ENCODE data around the gene TTC24.
"Not testable (repeated sequence)": the region's sequence is repeated elsewhere in the genome, so short reads cannot be mapped to it uniquely, and the experiment has no call there.

Gene TTC24

DNA sequence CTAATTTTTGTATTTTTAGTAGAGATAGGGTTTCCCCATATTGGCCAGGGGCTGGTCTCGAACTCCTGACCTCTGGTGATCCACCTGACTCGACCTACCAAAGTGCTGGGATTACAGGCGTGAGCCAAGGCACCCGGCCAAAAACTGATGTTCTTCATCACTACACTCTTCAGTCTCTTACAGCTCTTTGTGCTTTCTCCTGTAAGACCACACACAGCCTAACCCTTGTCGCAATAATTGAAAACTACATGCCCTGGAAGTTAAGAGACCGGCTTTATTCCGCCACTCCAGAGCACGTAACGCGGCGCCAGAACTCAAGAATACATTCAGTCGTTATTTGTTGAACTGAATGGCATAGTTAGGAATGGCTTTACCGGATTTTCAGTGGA lies 21.2 kb downstream of the TTC24 start:
- DNase-seq, result no peak
- intact Hi-C loops (cut with DNase I), result loop anchor here (10.0 kb wide), 1 partner anchor 116 kb away; no protein-coding TSS in a partner anchor

DNA sequence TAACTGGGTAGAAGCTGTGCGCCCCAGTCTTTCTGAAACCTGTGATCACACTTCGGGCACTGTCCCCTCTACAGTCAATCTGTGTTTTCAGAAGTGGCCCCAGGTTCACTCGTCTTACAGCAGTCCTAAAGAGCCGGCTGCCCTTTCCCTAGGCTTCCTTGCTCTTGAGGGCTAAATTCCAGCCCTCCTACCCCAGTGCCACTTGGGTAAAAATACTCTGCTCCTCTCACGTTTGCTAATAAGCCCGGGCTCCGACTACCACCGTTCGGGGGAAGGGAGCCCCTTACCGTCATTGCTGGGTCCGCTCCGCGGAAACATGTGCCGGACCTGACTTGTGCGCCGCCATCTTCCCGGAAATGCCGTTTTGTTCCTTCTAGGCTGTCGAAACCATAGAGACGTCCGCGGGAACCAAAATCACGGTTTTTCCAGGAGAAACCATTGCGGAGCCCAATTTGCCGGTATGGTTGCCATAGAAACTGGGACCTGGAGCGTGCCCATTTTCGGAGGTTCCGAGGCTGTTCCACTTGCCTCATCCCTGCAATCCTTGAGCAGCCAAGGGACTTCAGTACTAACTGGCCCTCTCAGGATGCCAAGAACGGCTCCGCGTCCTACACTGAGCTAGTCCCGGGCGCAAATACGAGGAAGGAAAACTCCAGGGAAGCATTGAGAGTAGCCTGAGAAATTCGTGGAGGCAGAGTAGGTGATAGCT lies 21.8 kb downstream of the TTC24 start, which contains the start of gene GPATCH4:
Gene GPATCH4 (minus strand): TSS at position 358 of the 709 bp plus-strand sequence.
- intact Hi-C loops (cut with DNase I), result loop anchor here (10.0 kb wide), 1 partner anchor 116 kb away; no protein-coding TSS in a partner anchor
- peak; percentile 76 to 96 (median 82) for DNase-seq

DNA sequence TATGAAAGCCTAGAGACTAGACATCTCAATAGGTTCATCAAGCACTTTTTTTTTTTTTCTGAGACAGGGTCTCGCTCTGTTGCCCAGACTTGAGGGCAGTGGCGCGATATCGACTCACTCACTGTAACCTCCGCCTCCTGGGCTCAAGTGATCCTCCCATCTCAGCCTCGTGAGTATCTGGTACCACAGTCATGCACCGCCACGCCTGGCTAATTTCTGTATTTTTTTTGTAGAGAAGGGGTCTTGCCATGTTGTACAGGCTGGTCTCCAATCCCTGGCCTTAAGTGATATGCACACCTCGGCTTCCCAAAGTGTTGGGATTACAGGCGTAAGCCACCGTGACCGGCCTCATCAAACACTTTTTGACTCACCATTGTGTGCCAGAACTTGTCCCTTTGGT lies 22.4 kb downstream of the TTC24 start:
- intact Hi-C loops (cut with DNase I), result loop anchor here (10.0 kb wide), 1 partner anchor 117 kb away; no protein-coding TSS in a partner anchor
- DNase-seq, result no peak

DNA sequence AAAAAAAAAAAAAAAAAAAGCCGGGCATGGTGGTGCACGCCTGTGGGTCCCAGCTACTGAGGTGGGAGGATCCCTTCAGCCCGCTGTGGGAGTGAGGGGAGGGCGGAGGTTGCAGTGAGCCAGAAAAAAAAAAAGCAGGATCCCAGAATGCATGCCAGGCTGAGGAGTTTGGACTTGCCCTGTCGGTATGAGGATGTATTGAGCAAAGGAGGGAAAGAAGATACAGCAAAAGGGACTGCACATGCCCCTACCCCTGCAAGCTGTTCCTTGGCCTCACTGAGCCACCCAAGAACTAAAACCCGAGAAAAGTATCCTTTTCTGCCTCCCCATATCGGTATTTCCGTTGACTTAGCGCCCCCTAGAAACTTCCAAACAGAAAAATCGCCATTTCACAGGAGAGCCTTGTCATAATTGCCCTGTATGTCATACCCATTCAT lies 23.1 kb downstream of the TTC24 start:
- no peak for DNase-seq
- intact Hi-C loops (cut with DNase I), result loop anchor here (10.0 kb wide), 1 partner anchor 118 kb away; no protein-coding TSS in a partner anchor

DNA sequence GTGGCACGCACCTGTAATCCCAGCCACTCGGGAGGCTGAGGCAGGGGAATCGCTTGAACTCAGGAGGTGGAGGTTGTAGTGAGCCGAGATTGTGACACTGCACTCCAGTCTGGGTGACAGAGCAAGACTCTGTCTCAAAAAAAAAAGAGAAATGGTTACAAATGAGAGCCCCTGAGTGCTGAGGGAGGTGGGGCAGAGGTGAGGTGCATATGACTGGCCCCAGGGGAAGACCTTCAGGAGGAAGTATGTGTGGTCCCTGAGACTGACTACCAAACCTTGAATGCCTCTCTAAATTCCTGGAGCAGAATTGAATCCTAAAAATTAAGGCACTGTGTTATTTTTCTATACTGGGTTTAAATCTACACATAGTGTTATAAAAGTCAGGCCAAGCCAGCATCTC lies 27.8 kb downstream of the TTC24 start:
- not testable (repeated sequence) for DNase-seq
- intact Hi-C loops (cut with DNase I), result loop anchor here (2.0 to 10.0 kb wide), 3 partner anchors 23 to 150 kb away; no protein-coding TSS in a partner anchor

DNA sequence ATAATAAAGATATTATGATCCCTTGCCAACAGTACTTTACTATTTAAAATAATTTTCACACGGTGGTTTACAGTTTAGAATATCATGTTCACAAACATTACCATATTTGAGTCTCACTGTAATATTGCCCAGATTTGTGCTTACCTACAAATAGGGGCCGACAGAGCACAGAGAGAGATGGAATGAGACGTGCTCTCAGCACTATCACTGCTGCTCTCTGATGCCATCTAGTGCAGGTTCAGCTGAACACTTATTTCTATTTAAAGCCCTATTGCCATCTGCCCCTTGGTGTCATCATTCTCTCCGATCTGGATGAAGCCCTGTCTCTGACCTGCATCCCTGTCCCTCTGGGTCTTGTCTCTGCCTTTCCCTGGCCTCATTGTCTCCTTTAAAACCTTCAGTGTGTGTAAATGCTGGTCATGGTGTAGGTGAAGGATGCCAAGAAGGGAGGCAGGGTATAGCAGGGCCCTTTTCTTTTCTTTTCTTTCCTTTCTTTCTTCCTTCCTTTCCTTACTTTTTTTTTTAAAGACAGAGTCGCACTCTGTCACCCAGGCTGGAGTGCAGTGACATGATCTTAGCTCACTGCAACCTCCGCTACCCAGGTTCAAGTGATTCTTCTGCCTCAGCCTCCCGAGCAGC lies 28.6 kb downstream of the TTC24 start:
- intact Hi-C loops (cut with DNase I), result loop anchor here (2.0 to 10.0 kb wide), 3 partner anchors 123 to 221 kb away; no protein-coding TSS in a partner anchor
- peak in 3 of 10 donors; percentile 52 to 92 (median 61) for DNase-seq

DNA sequence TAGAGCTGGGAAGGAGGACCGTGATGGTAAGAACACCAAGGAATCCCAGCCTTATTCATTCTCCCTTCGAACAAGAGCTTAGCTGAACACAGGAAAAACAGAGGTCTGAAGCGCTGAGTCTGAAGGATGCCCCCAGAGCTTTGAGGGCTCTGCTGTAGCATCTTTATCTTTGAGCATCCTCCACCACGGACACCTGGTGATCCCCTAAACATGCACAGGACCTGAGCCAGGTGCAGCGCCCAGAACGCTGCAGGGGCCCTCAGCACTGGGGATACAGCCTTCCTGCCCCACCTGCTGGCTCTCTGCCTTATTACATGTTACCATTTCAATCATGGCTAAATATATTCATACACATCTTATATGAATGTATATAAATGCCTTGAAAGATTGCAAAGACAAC lies 29.5 kb downstream of the TTC24 start:
- DNase-seq, result peak in 1 of 10 donors; percentile 44
- intact Hi-C loops (cut with DNase I), result loop anchor here (2.0 to 10.0 kb wide), 3 partner anchors 124 to 222 kb away; no protein-coding TSS in a partner anchor

DNA sequence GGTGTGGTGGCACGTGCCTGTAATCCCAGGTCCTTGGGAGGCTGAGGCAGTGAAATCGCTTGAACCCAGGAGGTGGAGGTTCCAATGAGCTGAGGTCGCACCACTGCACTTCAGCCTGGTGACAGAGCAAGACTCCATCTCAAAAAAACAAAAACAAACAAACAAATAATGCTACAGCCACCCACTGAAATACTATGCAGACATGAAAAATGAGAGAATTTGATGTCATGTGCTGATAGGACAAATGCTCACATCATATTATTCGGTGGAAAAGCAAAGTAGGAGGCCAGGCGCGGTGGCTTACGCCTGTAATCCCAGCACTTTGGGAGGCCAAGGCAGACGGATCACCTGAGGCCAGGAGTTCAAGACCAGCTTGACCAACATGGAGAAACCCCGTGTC lies 30.5 kb downstream of the TTC24 start:
- intact Hi-C loops (cut with DNase I); DNase-seq: not testable (repeated sequence)

DNA sequence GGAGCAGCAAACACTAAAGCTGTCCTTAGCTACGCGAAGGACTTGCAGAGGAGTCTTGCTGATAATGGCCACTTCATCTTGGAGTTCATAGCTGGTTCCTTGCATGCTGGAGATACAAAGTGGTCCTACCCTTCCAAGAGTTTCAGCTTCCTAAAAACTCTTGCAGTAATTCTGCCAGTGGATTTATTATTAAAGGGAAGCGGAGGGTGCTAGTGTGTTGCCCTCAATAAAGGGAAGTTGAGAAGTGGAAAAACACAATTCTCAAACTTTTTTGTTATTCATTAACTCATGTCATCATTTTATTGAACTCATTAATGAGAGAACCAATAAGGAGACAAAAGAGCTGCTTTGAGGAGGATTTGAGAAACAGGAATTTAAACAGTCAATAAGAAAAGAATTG lies 33.1 kb downstream of the TTC24 start:
- no peak for DNase-seq
- intact Hi-C loops (cut with DNase I), result no loop called here

DNA sequence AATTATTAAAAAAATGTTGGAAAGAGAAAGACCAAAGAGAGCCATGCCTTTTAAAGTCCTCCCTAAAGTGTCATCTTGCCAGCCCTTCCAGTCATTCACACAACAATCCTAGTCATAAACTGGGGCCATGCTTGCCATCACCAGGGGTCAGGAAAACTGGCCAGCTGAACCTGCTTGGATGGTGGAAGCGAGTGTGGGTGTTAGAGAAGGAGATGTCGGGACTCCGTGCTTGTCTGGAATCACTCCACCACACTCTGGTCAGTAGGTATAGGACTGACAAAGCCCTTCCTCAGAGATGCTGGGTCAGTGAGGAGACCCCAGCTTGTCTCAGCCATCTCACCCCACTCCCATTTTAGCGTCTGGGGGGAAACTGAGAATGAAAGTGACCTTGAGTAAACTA lies 36.4 kb downstream of the TTC24 start:
- DNase-seq, result peak in 1 of 10 donors; percentile 27
- intact Hi-C loops (cut with DNase I), result no loop called here

DNA sequence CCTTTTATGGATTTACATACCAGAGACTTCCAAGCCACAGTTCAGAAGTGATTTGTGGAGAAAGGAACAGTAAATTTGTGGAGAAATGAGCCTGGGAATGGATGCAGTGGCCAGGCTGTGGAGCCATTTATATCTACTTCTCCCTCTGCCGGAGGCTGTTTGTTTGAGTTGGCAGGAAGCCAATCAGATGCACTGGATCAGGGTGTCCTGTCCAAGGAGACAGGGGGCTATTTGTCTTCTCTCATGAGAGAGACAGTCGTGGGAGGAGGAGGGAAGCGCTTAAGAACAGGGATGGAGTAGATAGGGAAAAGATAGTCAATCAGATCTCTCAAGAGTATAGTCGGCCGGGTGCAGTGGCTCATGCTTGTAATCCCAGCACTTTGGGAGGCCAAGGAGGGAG lies 36.9 kb downstream of the TTC24 start:
- peak in 9 of 10 donors; percentile 58 to 95 (median 75) for DNase-seq
- intact Hi-C loops (cut with DNase I), result no loop called here

DNA sequence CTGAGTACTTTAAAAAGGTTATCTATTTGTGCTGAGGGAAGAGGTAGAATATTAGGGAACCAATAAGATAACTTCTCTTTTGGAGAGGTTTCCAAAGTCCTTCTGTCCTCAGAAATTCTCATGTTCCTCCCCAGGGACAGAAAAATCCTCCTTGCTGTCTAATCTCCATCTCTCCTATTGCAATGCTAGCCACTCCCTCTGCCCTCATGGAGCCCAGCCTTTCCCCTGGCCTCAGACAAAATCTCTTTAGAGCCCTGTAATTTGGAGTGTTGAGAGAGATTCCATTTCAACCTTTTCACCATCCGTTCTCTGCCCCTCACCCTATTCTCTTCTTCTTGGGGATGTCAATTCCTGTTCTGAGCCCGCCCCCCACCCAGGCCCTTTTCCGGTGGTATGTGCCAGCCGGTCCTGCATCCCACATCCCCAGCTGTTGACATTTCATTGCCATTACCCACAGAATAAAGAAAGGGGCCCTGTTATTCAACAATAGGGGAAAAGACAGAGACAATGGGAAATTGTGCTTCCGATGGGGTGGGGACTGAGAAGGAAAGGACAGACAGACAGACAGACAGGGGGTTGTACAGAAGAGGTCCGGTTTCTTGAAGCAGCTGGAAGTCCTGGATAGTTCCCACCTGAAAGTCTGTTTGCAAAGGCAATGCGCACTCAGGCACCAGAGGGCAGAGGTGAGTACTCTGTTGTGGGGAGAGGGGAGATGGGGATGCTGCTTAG lies 39.5 kb downstream of the TTC24 start, which contains the start of gene HAPLN2:
Gene HAPLN2 (plus strand): TSS at position 563 of the 729 bp plus-strand sequence. CDS start 4,076 bp downstream, outside the sequence.
- peak in 5 of 10 donors; percentile 40 to 90 (median 63) for DNase-seq
- intact Hi-C loops (cut with DNase I), result no loop called here

DNA sequence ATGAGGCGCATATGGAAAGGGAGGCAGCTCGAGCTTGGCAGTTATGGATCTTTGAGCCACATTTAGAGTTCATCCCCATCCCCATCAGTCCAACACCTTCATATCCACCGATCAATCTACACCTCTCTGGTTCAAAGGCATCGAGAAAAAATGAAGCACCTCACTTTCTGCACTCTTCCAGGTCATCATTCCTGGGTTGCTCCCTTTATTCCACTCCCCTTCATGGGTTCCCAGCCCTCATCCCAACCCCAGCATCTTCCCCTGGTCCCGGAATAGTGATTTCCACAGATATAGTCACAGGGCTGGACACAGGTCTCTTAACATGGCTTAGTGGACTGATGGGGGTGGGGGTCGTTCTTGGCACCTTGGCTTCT lies 40.0 kb downstream of the TTC24 start:
- no peak for DNase-seq
- intact Hi-C loops (cut with DNase I), result no loop called here

DNA sequence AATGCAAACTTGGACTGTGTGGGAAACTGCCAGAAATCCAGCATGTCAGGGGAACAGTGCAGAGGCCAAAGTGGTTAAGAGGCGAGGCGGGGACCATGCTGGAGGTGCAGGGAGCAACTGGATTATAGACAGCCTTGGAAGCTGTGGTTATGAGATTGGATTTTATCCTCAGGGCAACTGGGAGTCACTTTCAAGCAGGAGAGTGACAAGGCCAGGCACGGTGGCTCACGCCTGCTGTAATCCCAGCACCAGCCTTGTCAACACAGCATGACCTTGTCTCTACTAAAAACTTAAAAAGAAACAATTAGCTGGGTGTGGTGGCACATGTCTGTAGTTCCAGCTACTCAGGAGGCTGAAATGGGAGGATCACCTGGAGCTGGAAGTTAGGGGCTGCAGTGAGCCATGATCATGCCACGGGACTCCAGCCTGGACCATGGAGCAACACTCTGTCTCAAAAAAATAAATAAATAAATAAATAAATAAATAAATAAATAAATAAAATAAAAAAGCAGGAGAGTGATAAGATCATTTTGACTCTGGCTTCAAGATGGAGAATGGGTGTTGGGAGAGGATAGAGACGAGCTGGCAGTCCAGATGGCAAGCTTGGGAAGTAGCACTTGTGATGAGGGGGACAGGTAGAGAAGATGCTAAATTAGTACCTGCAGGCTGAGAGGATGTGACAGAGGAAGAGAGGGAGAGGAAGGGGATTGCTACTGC lies 43.2 kb downstream of the TTC24 start:
- no peak for DNase-seq
- intact Hi-C loops (cut with DNase I), result no loop called here

DNA sequence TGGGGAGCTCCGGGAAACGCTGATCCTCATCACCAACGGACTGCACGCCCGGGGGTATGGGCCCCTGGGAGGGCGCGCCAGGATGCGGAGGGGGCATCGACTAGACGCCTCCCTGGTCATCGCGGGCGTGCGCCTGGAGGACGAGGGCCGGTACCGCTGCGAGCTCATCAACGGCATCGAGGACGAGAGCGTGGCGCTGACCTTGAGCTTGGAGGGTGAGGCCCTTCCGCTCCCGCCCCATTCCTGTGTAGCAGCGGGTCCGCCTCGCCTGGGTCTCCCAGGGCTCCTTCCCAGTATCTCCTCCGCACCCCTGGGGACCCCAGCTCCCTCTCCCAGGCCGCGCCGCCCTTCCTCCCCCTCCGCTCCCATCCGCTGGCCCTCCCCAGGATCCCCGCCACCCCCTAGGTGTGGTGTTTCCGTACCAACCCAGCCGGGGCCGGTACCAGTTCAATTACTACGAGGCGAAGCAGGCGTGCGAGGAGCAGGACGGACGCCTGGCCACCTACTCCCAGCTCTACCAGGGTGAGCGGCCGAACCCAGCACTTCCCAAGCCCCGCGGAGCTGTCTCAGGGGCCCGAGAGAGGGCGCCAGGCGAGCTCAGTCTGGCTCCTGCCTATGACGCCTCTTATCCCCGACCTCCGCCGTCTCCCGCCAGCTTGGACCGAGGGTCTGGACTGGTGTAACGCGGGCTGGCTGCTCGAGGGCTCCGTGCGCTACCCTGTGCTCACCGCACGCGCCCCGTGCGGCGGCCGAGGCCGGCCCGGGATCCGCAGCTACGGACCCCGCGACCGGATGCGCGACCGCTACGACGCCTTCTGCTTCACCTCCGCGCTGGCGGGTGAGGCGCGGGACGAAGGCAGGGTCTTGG lies 44.7 kb downstream of the TTC24 start:
- peak in 9 of 10 donors; percentile 42 to 95 (median 74) for DNase-seq
- intact Hi-C loops (cut with DNase I), result no loop called here

DNA sequence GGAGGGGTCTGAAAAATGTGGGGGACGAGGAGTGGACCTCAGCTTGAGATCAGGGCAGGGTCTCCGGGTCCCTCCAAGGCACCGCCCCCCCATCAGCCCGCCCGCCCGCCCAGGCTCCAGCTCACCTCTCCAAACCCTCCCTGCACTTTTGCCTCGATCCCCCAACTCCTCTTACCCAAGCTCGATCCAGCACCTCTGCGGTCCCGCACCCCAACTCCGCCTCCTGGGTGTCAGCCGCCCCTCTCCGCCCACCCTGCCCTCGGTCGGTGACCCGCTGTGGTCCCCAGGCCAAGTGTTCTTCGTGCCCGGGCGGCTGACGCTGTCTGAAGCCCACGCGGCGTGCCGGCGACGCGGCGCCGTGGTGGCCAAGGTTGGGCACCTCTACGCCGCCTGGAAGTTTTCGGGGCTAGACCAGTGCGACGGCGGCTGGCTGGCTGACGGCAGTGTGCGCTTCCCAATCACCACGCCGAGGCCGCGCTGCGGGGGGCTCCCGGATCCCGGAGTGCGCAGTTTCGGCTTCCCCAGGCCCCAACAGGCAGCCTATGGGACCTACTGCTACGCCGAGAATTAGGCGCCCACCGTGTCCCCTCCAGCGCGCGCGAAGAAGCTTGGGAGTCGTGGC lies 45.4 kb downstream of the TTC24 start:
- peak in 4 of 10 donors; percentile 36 to 90 (median 66) for DNase-seq
- intact Hi-C loops (cut with DNase I), result loop anchor here (5.0 kb wide), 1 partner anchor 52 kb away; the partner anchor contains the start of gene NES

DNA sequence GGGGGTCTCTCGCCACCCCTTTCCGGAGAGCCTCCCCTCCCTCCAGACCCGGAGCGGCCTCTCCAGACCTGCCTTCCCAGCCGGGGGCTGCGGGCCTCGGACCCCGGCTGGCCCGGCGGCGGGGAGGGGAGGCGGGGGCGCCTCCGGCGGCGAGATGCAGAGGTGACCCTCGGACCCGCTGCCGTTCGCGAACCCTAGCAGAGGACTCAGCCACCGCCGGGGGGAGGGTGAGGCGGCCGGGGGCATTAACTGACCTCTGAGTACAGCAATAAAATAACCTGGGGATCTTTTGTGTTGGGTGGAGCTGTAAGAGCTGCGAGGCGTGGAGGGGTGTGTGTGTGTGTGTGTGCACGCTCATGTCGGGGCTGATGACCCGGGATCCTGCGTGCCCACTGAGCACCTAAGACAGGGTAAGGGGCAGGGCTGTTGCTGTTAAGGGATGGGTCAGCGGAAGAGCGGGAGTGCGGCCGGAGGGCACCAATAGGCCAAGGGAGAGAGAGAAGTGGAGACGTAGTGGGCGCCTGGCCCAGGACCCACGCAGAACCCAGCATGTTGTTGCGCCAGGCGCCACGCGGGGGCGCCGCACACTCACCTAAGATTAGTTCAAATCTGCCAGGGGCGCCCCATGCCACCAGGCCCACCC lies 46.0 kb downstream of the TTC24 start:
- peak in 7 of 10 donors; percentile 66 to 93 (median 75) for DNase-seq
- intact Hi-C loops (cut with DNase I), result loop anchor here (5.0 kb wide), 1 partner anchor 52 kb away; the partner anchor contains the start of gene NES

DNA sequence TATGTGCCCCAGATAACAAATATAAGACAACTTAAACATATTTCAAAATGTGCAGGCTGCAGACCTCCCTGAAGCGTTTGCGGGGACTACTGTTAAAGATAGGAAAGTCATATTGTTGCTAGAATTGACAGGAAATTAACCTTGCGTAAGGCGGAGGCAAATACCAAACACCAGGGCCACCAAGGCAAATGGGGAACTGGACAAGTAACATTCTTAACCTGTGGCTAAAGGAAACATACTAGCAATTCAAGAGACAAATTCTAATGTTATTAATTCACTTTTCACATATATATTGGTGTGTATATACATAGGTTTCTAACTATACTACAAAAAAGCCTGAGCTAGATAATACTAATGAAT lies 46.5 kb downstream of the TTC24 start:
- no peak for DNase-seq
- intact Hi-C loops (cut with DNase I), result loop anchor here (5.0 kb wide), 1 partner anchor 51 kb away; the partner anchor contains the start of gene NES

All from posterior cingulate gyrus (tissue), 11 donors.